Measurements from ENCODE around the gene NACC1. TPM values are rescaled to one million over a fixed set of nuclear protein-coding genes. Genes with fewer than 3 reads are reported as not detected.

Gene NACC1
- total and polyA plus RNA-seq, 2 of the 13 experiments (the other 11 are each of a cell fraction or from before 2014, with no cell fraction given): 31.8 to 42.3 TPM

DNA sequence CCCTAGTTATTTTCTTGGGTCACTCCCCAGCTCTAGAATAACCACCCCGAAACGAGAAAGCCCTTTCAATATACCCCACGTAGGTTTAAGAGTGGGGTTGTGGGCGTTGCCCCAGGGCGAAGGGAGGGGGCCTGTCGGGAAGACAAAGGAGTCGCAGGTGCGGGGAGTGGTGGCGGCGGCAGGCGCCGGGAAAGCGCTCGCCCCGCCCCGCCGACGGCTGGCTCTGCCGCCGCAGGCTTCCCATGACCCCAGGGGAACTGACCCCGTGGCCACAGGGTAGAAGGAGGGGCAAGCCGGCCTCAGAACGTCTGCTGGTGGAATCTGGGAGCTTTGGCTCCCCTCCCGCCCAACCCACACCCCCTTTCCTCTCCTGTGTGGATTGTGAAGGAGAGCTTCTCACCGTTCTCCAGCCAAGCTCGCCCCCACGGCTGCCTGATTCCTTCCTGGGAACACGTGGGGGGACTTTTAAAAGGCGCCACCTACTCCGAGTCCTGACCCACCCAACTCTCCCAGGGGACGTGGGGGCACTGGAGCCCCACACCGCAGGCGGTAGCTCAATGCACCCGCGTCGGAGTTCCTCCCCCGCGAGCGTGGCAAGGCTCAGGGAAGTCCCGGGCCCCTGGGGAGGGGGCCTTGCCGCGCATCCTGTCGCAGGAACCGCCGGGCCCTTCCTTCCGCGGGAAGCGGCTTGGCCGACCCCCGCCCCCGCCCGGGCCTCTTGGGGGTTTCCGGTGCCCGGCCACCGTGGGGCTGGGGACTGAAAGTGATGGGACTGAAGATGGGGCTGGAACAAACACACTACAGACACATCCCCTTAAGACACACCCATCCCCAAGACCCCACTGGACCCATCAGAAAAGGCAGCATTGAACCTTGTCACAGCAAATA, 37.7 kb downstream of the NACC1 start (continued):
- TF ChIP-seq, protein P1, sequence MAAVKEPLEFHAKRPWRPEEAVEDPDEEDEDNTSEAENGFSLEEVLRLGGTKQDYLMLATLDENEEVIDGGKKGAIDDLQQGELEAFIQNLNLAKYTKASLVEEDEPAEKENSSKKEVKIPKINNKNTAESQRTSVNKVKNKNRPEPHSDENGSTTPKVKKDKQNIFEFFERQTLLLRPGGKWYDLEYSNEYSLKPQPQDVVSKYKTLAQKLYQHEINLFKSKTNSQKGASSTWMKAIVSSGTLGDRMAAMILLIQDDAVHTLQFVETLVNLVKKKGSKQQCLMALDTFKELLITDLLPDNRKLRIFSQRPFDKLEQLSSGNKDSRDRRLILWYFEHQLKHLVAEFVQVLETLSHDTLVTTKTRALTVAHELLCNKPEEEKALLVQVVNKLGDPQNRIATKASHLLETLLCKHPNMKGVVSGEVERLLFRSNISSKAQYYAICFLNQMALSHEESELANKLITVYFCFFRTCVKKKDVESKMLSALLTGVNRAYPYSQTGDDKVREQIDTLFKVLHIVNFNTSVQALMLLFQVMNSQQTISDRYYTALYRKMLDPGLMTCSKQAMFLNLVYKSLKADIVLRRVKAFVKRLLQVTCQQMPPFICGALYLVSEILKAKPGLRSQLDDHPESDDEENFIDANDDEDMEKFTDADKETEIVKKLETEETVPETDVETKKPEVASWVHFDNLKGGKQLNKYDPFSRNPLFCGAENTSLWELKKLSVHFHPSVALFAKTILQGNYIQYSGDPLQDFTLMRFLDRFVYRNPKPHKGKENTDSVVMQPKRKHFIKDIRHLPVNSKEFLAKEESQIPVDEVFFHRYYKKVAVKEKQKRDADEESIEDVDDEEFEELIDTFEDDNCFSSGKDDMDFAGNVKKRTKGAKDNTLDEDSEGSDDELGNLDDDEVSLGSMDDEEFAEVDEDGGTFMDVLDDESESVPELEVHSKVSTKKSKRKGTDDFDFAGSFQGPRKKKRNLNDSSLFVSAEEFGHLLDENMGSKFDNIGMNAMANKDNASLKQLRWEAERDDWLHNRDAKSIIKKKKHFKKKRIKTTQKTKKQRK (IDR thresholded peaks at IDR 0.05; ENCODE audit: low read length): no peak
- peak; percentile 32; the same call in 1 of the 2 replicates for TF ChIP-seq SPEN (CRISPR knock-in tag; IDR thresholded peaks at IDR 0.05; ENCODE audit: low read depth)
- TF ChIP-seq, protein P2, sequence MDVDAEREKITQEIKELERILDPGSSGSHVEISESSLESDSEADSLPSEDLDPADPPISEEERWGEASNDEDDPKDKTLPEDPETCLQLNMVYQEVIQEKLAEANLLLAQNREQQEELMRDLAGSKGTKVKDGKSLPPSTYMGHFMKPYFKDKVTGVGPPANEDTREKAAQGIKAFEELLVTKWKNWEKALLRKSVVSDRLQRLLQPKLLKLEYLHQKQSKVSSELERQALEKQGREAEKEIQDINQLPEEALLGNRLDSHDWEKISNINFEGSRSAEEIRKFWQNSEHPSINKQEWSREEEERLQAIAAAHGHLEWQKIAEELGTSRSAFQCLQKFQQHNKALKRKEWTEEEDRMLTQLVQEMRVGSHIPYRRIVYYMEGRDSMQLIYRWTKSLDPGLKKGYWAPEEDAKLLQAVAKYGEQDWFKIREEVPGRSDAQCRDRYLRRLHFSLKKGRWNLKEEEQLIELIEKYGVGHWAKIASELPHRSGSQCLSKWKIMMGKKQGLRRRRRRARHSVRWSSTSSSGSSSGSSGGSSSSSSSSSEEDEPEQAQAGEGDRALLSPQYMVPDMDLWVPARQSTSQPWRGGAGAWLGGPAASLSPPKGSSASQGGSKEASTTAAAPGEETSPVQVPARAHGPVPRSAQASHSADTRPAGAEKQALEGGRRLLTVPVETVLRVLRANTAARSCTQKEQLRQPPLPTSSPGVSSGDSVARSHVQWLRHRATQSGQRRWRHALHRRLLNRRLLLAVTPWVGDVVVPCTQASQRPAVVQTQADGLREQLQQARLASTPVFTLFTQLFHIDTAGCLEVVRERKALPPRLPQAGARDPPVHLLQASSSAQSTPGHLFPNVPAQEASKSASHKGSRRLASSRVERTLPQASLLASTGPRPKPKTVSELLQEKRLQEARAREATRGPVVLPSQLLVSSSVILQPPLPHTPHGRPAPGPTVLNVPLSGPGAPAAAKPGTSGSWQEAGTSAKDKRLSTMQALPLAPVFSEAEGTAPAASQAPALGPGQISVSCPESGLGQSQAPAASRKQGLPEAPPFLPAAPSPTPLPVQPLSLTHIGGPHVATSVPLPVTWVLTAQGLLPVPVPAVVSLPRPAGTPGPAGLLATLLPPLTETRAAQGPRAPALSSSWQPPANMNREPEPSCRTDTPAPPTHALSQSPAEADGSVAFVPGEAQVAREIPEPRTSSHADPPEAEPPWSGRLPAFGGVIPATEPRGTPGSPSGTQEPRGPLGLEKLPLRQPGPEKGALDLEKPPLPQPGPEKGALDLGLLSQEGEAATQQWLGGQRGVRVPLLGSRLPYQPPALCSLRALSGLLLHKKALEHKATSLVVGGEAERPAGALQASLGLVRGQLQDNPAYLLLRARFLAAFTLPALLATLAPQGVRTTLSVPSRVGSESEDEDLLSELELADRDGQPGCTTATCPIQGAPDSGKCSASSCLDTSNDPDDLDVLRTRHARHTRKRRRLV (CRISPR knock-in tag; IDR thresholded peaks at IDR 0.05): peak; percentile 71
- no peak for TF ChIP-seq ZNF292 (CRISPR knock-in tag; IDR thresholded peaks at IDR 0.05; ENCODE audit: borderline replicate concordance, low read depth)
- TF ChIP-seq ZNF7 (CRISPR knock-in tag; IDR thresholded peaks at IDR 0.05): no peak
- no peak for TF ChIP-seq PHF8 (CRISPR knock-in tag; IDR thresholded peaks at IDR 0.05)
- no peak for TF ChIP-seq TRIM24 (CRISPR knock-in tag; IDR thresholded peaks at IDR 0.05)
- TF ChIP-seq, protein P3, sequence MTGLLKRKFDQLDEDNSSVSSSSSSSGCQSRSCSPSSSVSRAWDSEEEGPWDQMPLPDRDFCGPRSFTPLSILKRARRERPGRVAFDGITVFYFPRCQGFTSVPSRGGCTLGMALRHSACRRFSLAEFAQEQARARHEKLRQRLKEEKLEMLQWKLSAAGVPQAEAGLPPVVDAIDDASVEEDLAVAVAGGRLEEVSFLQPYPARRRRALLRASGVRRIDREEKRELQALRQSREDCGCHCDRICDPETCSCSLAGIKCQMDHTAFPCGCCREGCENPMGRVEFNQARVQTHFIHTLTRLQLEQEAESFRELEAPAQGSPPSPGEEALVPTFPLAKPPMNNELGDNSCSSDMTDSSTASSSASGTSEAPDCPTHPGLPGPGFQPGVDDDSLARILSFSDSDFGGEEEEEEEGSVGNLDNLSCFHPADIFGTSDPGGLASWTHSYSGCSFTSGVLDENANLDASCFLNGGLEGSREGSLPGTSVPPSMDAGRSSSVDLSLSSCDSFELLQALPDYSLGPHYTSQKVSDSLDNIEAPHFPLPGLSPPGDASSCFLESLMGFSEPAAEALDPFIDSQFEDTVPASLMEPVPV (CRISPR knock-in tag; IDR thresholded peaks at IDR 0.05): peak; percentile 40; the same call in 1 of the 2 replicates
- TF ChIP-seq, protein P4, sequence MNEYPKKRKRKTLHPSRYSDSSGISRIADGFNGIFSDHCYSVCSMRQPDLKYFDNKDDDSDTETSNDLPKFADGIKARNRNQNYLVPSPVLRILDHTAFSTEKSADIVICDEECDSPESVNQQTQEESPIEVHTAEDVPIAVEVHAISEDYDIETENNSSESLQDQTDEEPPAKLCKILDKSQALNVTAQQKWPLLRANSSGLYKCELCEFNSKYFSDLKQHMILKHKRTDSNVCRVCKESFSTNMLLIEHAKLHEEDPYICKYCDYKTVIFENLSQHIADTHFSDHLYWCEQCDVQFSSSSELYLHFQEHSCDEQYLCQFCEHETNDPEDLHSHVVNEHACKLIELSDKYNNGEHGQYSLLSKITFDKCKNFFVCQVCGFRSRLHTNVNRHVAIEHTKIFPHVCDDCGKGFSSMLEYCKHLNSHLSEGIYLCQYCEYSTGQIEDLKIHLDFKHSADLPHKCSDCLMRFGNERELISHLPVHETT (CRISPR knock-in tag; conservative IDR thresholded peaks at IDR 0.05): no peak
- TF ChIP-seq ZNF451 (CRISPR knock-in tag; IDR thresholded peaks at IDR 0.05): no peak
- TF ChIP-seq NR2F6 (IDR thresholded peaks at IDR 0.05): peak; percentile 28
- peak; percentile 78 for TF ChIP-seq NR2F6 (CRISPR knock-in tag; IDR thresholded peaks at IDR 0.05)
- TF ChIP-seq YEATS2 (CRISPR knock-in tag; IDR thresholded peaks at IDR 0.05; ENCODE audit: borderline replicate concordance): no peak
- TF ChIP-seq ZSCAN20 (CRISPR knock-in tag; IDR thresholded peaks at IDR 0.05; ENCODE audit: borderline replicate concordance): no peak
- TF ChIP-seq, protein P5, sequence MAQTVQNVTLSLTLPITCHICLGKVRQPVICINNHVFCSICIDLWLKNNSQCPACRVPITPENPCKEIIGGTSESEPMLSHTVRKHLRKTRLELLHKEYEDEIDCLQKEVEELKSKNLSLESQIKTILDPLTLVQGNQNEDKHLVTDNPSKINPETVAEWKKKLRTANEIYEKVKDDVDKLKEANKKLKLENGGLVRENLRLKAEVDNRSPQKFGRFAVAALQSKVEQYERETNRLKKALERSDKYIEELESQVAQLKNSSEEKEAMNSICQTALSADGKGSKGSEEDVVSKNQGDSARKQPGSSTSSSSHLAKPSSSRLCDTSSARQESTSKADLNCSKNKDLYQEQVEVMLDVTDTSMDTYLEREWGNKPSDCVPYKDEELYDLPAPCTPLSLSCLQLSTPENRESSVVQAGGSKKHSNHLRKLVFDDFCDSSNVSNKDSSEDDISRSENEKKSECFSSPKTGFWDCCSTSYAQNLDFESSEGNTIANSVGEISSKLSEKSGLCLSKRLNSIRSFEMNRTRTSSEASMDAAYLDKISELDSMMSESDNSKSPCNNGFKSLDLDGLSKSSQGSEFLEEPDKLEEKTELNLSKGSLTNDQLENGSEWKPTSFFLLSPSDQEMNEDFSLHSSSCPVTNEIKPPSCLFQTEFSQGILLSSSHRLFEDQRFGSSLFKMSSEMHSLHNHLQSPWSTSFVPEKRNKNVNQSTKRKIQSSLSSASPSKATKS (CRISPR knock-in tag; IDR thresholded peaks at IDR 0.05): no peak

All from HepG2 (cell line).